Neural progenitor cell (in vitro differentiated cells): ENCODE measurements around the gene TADA2B.

Experiments
- EZH2 ChIP-seq: fragments of 200-600 bp; sonication (generic); IDR thresholded peaks from 2 replicates; pipeline ENCODE4 v1.6.1; 2017; ENCODE audit warnings: antibody characterized with exemption, mild to moderate bottlenecking, moderate library complexity
- EZH2phosphoT487 ChIP-seq: fragments of 200-600 bp; sonication (generic); IDR thresholded peaks from 2 replicates; pipeline ENCODE4 v1.6.1; 2017; ENCODE audit warnings: antibody characterized with exemption
- TF ChIP-seq, protein P1 (sequence below): fragments of 200-600 bp; sonication (generic); IDR thresholded peaks from 2 replicates; pipeline ENCODE4 v1.5.1; 2017; ENCODE audit warnings: antibody characterized with exemption, mild to moderate bottlenecking

DNA sequence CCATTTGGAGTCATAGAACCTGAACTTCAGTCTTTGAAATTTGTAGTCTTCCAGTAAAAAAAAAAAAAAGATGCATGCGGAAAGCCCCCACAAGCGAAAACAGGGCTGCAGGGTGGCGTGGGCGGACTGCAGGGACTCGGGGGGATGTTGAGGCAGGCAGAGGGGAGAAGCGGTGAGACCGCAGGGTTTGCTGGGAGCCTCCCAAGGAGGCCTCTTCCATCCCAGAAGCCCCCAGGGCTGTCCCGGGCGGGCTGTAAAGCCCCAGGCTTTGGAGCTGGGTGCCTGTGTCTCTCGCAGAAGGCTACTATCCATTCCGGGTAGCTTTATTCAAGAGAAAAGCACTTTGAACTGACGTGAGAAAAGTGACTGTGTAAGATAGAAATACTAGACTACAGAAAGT is 46.7 kb upstream of the TADA2B start:
- TF ChIP-seq, protein P1, sequence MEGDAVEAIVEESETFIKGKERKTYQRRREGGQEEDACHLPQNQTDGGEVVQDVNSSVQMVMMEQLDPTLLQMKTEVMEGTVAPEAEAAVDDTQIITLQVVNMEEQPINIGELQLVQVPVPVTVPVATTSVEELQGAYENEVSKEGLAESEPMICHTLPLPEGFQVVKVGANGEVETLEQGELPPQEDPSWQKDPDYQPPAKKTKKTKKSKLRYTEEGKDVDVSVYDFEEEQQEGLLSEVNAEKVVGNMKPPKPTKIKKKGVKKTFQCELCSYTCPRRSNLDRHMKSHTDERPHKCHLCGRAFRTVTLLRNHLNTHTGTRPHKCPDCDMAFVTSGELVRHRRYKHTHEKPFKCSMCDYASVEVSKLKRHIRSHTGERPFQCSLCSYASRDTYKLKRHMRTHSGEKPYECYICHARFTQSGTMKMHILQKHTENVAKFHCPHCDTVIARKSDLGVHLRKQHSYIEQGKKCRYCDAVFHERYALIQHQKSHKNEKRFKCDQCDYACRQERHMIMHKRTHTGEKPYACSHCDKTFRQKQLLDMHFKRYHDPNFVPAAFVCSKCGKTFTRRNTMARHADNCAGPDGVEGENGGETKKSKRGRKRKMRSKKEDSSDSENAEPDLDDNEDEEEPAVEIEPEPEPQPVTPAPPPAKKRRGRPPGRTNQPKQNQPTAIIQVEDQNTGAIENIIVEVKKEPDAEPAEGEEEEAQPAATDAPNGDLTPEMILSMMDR, result no peak
- TF ChIP-seq EZH2 (no peak), EZH2phosphoT487 (no peak)
